PFSK-1 (cell line): ENCODE results near the gene EPHA7.

Source experiments
- REST ChIP-seq, 2 experiments: IDR thresholded peaks; 2 replicates each; pipeline versions ENCODE4 v1.6.1 to v1.8.0; 2011 to 2012; ENCODE audit warnings: low read depth in 2 of 2, low read length in 2 of 2, control low read depth in 1 of 2, inconsistent platforms in 1 of 2, mild to moderate bottlenecking in 1 of 2, moderate library complexity in 1 of 2; ENCODE audit not compliant: insufficient read depth in 1 of 2
- TAF1 ChIP-seq: IDR thresholded peaks from 2 replicates; pipeline ENCODE4 v1.6.1; 2012; ENCODE audit warnings: low read length, control low read depth, borderline replicate concordance; ENCODE audit not compliant: insufficient read depth

- TF ChIP-seq REST (IDR thresholded peaks at IDR 0.05; ENCODE audit: insufficient read depth in 1 of 2, low read depth in 2 of 2, low read length in 2 of 2) (no peak), TAF1 (no peak)
These were observed 35.2 kb upstream of the EPHA7 start for GRCh38 chr6:93454533-93454932.
